GM18526 (cell line): ENCODE measurements around the gene HAPSTR1.

Experiments
- POLR2A ChIP-seq: IDR thresholded peaks from 3 replicates; pipeline ENCODE4 v1.6.1; 2011; ENCODE audit not compliant: insufficient read length; ENCODE audit errors: extremely low read depth

HAPSTR1 gene

GRCh38 chr16:9107025-9107970 lies 15.9 kb downstream of the HAPSTR1 start:
- no peak for TF ChIP-seq POLR2A

DNA sequence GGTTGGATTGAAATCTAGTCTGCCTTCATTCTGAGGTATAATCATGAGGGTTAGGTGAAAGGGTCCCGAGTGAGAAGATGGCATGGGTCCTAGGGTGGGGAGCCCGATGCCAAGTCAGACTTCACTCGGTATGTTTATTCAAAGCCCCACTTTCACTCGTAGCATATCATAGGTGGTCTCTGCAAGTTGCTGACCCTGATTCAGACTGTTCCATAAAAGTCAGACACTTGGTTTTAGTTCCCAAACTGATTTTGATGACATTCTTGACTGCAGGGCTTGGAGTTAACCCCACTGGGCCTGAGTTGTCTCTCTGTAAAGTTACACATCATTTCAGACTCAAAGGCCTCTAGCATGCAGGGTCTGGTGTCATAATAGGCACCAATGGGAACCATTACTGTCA lies 17.8 kb downstream of the HAPSTR1 start:
- no peak for TF ChIP-seq POLR2A

DNA sequence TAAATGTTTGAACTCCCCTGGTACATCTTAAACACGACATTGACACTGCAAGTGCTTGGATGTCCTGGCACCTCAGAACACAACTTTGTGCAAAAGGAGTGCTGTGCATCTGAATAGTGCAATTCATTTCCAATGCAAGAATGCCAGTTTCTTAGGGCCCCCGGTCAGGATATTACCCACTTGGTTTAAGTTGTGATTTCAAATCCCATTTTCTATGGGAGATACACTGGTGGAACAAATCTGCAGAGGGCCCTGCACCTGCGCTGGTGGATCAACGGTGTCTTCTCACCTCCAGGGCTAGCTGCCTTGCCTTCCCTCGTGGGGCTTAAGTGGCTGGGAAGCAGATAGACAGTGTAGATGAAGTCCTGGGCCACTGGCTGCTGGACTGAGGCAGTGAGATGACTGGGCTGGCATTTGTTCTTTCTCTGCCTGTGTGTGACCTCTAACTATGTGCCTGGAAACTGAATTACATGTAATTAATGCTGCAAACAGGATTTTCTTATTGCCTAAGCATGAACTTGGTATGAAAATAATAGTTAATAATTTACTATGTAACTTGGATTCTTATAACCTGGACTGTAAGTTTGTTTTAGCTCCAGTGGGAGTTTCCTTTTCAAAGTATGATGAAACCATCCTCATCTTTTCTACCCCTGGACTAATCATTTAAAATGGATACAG lies 20.9 kb downstream of the HAPSTR1 start:
- no peak for TF ChIP-seq POLR2A

GRCh38 chr16:9112844-9113186 lies 21.4 kb downstream of the HAPSTR1 start:
- TF ChIP-seq POLR2A, result no peak

- no peak for TF ChIP-seq POLR2A
Observed at GRCh38 chr16:9113707-9114106, 22.3 kb downstream of the HAPSTR1 start.

GRCh38 chr16:9114112-9114511 lies 22.7 kb downstream of the HAPSTR1 start:
- TF ChIP-seq POLR2A, result no peak

GRCh38 chr16:9114842-9115241 lies 23.4 kb downstream of the HAPSTR1 start:
- no peak for TF ChIP-seq POLR2A

GRCh38 chr16:9115277-9115676 lies 23.8 kb downstream of the HAPSTR1 start:
- no peak for TF ChIP-seq POLR2A

- no peak for TF ChIP-seq POLR2A
Observed at GRCh38 chr16:9116141-9116540, 24.7 kb downstream of the HAPSTR1 start.

DNA sequence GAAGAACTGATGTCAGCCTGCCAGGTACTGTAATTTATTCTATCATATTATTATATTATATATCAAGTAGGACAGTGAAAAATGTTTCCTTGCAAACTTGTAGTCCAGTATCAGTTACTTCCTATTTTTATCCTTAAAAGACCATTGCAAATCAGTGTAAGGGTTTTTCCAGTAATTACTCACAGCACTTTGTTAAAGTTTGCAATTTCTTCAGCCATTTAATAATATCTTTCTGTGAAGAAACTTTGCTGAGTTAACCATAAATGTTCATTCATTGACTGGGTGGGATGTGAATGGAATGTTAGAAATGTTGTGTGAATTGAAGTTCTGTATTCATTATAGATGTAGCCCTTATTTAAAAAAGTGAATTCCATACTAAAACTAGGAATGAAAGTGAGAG lies 26.7 kb downstream of the HAPSTR1 start:
- no peak for TF ChIP-seq POLR2A

DNA sequence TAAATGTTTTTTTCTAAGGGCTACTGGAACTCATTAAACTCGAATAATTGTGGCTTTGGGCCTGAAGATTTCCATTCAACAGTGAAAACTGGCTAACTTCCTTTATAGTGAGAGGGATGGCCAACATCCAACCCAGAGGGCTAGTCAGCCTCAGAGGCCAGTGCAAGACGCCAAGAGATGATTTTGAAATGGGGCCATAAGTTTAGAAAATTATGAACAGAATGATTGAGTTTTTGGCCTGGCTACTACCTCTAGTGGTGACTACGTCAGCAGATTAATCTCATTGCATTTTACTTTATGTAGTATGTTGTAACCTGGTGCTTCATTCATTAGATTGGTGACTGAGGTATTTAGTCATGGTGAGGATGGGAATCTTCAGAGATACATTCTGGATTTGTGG lies 28.4 kb downstream of the HAPSTR1 start:
- no peak for TF ChIP-seq POLR2A

GRCh38 chr16:9122342-9122741 lies 30.9 kb downstream of the HAPSTR1 start:
- no peak for TF ChIP-seq POLR2A

- no peak for TF ChIP-seq POLR2A
Observed at GRCh38 chr16:9122969-9123368, 31.5 kb downstream of the HAPSTR1 start.

DNA sequence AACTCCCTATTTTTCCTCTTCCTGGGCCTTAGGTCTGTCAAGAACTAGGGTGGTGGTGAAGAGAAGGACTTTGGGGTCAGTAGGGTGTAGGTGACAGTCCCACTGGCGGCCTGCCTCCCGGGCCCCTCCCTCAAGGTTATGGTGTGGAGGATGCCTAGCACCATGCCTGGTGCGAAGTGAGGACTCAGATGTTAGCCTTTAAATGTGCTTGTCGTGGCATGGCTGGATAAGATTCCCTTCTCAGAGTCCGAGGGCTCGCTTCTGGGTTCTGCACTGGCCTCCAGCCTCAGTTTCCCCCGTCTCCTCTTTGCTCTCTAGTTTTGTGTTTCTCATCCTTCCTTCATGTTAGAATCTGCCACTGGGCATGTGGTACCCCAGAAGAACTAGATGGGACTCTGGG lies 32.0 kb downstream of the HAPSTR1 start:
- no peak for TF ChIP-seq POLR2A

- no peak for TF ChIP-seq POLR2A
Observed at GRCh38 chr16:9123871-9124270, 32.4 kb downstream of the HAPSTR1 start.

DNA sequence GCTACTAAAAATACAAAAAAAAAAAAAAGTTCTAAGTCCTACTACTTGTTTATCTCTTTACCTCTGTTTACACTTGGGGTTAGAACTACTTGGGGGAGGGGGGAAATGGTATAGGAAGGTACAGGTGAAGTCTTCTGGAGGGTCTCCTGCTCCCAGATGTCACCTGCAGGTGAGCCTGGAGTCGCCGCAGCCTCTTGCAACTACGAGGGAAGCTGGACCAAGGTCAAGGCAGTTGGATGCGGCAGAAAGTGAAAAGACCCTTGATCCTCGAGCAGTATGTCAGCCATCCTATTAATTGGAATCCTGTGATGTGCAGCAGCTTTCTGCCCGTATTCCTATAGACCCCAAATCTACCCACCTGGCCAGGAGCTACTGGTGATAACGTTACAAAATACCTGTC lies 33.0 kb downstream of the HAPSTR1 start:
- no peak for TF ChIP-seq POLR2A
